Naive thymus-derived CD8-positive, alpha-beta T cell (primary cell): ENCODE data around the gene CYBRD1. TPM values are rescaled to one million over a fixed set of nuclear protein-coding genes. Genes with fewer than 3 reads are reported as not detected.

Experiments used
- ATAC-seq, 2 donors: fragments of 150-1000 bp; cut with Tn5 transposase in 1 of 2; sonication (Bioruptor Pico), chemical (Tn5 transposase) in 1 of 2; 1 replicate in 1 of 2; 2 replicates in 1 of 2; pipeline ENCODE4 v1.10.0; 2021; ENCODE audit warnings: mild to moderate bottlenecking in 2 of 2, moderate library complexity in 2 of 2
- POLR2A ChIA-PET: fragments of 350-600 bp; sonication (Branson Sonifier 250); formaldehyde crosslinking; loops from one replicate; lab custom pipeline; 2021; ENCODE audit warnings: antibody characterized with exemption; lab: Charles Lee
- DNase-seq, 10 donors: peaks; one replicate each; pipeline versions ENCODE4 v3.0.0 to v3.0.0-alpha.2; 2020 to 2022
- H3K27ac Mint-ChIP-seq, 10 donors: one replicate each; pipeline ENCODE4 v1.8.0; 2020 to 2022; ENCODE audit warnings: mild to moderate bottlenecking in 10 of 10, mixed read lengths in 10 of 10, moderate library complexity in 4 of 10, inconsistent platforms in 1 of 10
- H3K27me3 Mint-ChIP-seq, 5 donors: one replicate each; pipeline ENCODE4 v1.8.0; 2021 to 2022; ENCODE audit warnings: mixed read lengths in 5 of 5
- H3K36me3 Mint-ChIP-seq, 3 donors: one replicate each; pipeline ENCODE4 v1.8.0; 2020 to 2022; ENCODE audit warnings: mixed read lengths in 3 of 3, mild to moderate bottlenecking in 2 of 3, inconsistent platforms in 1 of 3
- H3K4me1 Mint-ChIP-seq, 4 donors: one replicate each; pipeline ENCODE4 v1.8.0; 2021 to 2022; ENCODE audit warnings: mixed read lengths in 4 of 4
- H3K4me3 Mint-ChIP-seq, 10 donors: one replicate each; pipeline ENCODE4 v1.8.0; 2020 to 2022; ENCODE audit warnings: mild to moderate bottlenecking in 10 of 10, mixed read lengths in 10 of 10, moderate library complexity in 6 of 10, inconsistent platforms in 1 of 10
- H3K9me3 Mint-ChIP-seq, 9 donors: one replicate each; pipeline ENCODE4 v1.8.0; 2020 to 2022; ENCODE audit warnings: mixed read lengths in 9 of 9, mild to moderate bottlenecking in 3 of 9, inconsistent platforms in 1 of 9, moderate library complexity in 1 of 9
- polyA plus RNA-seq, 3 donors: library from polyadenylated mRNA; unstranded; fragments of 300-500 nt; fragmentation: Illumina TruSeq; gene quantifications; one replicate each; pipeline ENCODE4 v1.2.3, GENCODE V29; 2021
- total RNA-seq, 8 experiments: library from RNA in 2 of 8; stranded (reverse) in 2 of 8; gene quantifications; one replicate each; pipeline ENCODE4 v1.2.3 and lab custom pipeline; 2021 to 2026

The CYBRD1 gene
- total and polyA plus RNA-seq, 5 experiments from 2014 or later: 0.09 to 0.47 (median 0.38) TPM; not detected in 2

DNA sequence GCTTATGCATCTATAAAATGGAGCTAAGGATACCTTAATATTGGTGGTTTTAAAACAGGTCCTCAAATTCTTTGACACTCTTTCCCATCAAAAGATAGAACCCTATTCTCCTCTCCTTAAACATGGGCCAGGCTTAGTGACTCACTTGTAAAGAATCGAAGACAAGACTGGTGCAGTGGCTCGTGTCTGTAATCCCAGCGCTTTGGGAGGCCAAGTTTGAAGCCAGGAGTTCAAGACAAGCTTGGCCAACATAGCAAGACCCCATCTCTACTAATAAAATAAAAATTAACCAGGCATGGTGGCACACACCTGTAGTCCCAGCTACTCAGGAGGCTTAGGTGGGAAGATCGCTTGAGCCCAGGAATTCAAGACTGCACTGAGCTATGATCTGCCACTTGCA lies 44.5 kb downstream of the CYBRD1 start:
- H3K36me3 Mint-ChIP-seq: no peaks in the 10 kb centered on the region
- H3K27me3 Mint-ChIP-seq: peaks cover 0 to 4% (median 2%) of the 10 kb centered on the region in 5 donors
- POLR2A ChIA-PET: no interaction called here
- H3K4me1 Mint-ChIP-seq: no peaks in the 10 kb centered on the region
- no peak overlapping the region for H3K27ac Mint-ChIP-seq
- H3K4me3 Mint-ChIP-seq: no peak overlapping the region
- no peak for ATAC-seq
- DNase-seq: no peak
- no peaks in the 10 kb centered on the region for H3K9me3 Mint-ChIP-seq

DNA sequence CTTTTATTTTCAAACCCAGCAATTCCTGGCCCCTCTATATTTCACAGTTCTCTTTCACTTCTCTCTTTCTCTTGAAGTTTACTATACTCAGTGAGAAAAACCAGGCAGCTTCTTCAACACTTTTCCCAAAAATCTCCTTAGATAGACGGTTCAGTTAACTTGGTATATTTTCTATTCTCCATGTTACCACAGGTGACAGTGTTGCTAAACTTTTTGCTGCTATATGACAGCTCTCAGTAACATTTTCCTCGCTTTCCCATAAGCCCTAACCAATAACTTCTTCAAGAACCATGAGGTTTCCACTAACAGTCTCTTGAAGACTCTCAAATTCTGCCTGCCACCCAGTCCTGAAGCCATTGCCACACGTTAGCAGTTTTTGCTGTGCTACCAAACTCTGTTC lies 45.8 kb downstream of the CYBRD1 start:
- no peak for DNase-seq
- no peak for ATAC-seq
- Mint-ChIP-seq H3K27me3 (peaks cover 0 to 4% (median 2%) of the 10 kb centered on the region in 5 donors), H3K27ac (no peak overlapping the region), H3K4me3 (no peak overlapping the region), H3K4me1 (no peaks in the 10 kb centered on the region), H3K9me3 (no peaks in the 10 kb centered on the region), H3K36me3 (no peaks in the 10 kb centered on the region)
- POLR2A ChIA-PET: no interaction called here

DNA sequence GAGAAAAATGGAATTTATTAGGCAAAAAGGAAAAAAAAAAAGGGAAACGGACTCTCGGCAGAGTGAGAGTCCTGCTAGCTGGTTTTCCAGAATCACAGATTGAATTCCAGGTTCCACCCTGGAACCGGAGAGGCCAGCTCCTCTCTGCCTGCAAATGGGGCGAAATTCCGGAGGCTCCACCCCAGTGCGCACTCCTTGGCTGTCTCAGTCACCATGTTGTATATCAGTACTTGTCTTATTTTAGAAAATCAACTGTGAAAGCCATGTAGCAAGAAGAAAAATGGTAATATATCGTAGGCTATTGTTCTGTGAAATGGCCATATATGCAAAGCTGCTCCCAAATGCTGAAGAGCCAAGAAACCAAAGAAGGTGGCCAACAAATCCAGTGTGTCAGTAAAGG lies 49.4 kb downstream of the CYBRD1 start:
- Mint-ChIP-seq H3K27me3 (peaks cover 0 to 4% (median 2%) of the 10 kb centered on the region in 5 donors), H3K9me3 (no peaks in the 10 kb centered on the region), H3K27ac (no peak overlapping the region), H3K4me3 (no peak overlapping the region), H3K4me1 (peaks cover 0 to 4% (median 3%) of the 10 kb centered on the region in 4 donors), H3K36me3 (no peaks in the 10 kb centered on the region)
- no peak for DNase-seq
- POLR2A ChIA-PET: interaction anchor here (0.7 kb wide), 1 partner anchor 214 kb away, joined by 3 read pairs; no protein-coding TSS in a partner anchor
- ATAC-seq: no peak

DNA sequence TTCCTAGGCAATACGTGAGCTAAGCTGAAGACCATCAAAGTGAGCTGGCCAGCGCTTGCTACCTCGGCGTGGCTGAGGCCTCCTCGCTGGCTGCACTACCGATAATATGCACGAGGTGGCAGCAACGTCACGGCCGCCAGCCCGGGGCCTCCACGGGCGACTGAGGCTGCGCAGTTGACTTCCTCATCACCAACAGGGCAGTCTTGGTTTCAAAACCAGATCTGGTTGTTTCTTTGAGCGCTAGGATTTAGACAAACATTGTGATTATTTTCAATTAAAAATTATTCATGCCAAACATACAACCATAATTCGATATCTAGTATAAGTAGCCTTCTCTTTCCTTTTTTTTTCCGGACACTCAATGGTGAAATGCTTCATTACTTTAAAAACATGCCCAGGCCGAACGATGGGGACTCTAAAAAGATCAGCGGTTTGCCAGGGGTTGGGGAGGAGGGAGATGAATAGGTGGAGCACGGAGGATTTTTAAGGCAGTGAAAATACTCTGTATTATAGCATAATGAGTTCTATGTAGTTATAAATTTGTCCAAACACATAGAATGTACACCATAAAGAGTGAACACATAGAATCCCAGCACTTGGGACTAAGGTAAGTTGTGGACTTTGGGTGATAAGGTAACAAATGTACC lies 52.0 kb downstream of the CYBRD1 start:
- H3K4me3 Mint-ChIP-seq: peak overlapping the region in 5 of 10 donors; percentile 21 to 60 (median 50)
- POLR2A ChIA-PET: no interaction called here
- H3K27ac Mint-ChIP-seq: peak overlapping the region in 3 of 10 donors; percentile 24 to 47 (median 28)

DNA sequence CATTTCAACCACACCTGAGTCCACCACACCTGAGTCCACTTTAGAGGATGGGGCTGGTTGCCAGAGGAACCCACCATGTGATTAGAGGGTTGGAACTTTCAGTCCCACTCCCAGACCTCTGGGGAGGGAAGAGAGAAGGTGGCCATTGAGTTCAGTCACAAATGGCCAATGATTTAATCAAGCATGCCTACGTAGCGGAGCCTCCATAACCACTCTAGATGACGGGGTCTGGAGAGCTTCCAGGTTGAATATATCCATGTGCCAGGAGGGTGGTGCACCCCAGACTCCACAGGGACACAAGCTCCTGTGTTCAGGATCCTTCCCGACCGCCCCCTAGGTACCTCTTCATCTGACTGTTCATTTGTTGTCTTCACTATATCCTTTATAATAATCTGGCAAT lies 53.3 kb downstream of the CYBRD1 start:
- POLR2A ChIA-PET: no interaction called here
- DNase-seq: no peak
- no peak for ATAC-seq
- peaks cover 0 to 4% (median 3%) of the 10 kb centered on the region in 4 donors for H3K4me1 Mint-ChIP-seq
- no peaks in the 10 kb centered on the region for H3K36me3 Mint-ChIP-seq
- no peaks in the 10 kb centered on the region for H3K9me3 Mint-ChIP-seq
- no peak overlapping the region for H3K27ac Mint-ChIP-seq
- H3K4me3 Mint-ChIP-seq: no peak overlapping the region
- no peaks in the 10 kb centered on the region for H3K27me3 Mint-ChIP-seq

More for the DNA sequence above, 52.0 kb downstream of the CYBRD1 start:
- H3K9me3 Mint-ChIP-seq: no peaks in the 10 kb centered on the region
- H3K36me3 Mint-ChIP-seq: no peaks in the 10 kb centered on the region
- H3K4me1 Mint-ChIP-seq: peaks cover 0 to 4% (median 3%) of the 10 kb centered on the region in 4 donors
- H3K27me3 Mint-ChIP-seq: peaks cover 0 to 4% (median 2%) of the 10 kb centered on the region in 5 donors
- DNase-seq: peak; percentile 53 to 83 (median 72)
- ATAC-seq: peak; percentile 97 to 99

DNA sequence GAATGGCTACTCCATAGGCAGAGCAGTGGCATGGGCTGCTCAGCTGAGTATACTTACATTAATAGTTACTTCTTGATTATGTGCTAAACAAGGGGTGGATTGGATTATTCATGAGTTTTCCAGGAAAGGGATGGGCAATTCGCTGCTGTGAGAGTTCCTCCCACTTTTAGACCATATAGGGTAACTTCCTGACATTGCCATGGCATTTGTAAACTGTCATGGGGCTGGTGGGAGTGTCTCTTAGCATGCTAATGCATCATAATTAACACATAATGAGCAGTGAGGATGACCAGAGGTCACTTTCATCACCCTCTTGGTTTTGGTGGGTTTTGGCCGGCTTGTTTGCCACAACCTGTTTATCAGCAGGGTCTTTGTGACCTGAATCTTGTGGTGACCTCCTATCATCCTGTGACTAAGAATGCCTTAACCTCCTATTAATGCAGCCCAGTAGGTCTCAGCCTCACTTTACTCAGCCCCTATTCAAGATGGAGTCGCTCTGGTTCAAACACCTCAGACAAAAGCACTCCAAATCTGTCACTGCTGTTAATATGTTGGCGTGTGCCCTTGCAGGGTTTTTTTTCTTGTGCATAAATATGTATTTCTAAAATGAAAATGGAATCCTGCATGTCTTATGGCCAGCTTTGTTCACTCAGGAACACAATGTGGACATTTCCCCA lies 56.0 kb downstream of the CYBRD1 start:
- DNase-seq (no peak), ATAC-seq (no peak)
- Mint-ChIP-seq H3K36me3 (no peaks in the 10 kb centered on the region), H3K4me3 (no peak overlapping the region), H3K27me3 (peaks cover 0 to 8% (median 2%) of the 10 kb centered on the region in 5 donors), H3K4me1 (peaks cover 0 to 4% (median 3%) of the 10 kb centered on the region in 4 donors), H3K9me3 (no peaks in the 10 kb centered on the region), H3K27ac (no peak overlapping the region)
- POLR2A ChIA-PET: no interaction called here

DNA sequence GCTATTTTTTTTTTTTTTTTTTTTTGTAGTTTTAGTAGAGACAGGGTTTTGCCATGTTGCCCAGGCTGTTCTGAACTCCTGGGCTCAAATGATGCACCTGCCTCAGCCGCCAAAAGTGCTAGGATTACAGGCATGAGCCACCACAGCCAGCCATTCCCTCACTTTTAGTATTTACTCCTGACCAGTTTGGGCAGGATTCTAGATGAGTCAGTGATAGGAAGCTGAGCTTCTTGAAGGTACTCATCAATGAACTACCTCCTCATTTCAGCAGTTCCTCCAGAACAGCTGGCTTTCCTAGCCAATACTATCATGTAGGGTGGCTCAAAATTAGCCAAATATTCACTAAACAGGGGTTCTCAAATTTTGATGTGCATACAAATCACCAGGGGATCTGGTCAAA lies 57.2 kb downstream of the CYBRD1 start:
- POLR2A ChIA-PET: interaction anchor here (0.7 kb wide), 1 partner anchor 127 kb away, joined by 3 read pairs; no protein-coding TSS in a partner anchor
- H3K27me3 Mint-ChIP-seq: peaks cover 0 to 8% (median 2%) of the 10 kb centered on the region in 5 donors
- H3K9me3 Mint-ChIP-seq: no peaks in the 10 kb centered on the region
- no peak for DNase-seq
- H3K27ac Mint-ChIP-seq: no peak overlapping the region
- peaks cover 0 to under 1% (median 0%) of the 10 kb centered on the region in 4 donors for H3K4me1 Mint-ChIP-seq
- ATAC-seq: no peak
- H3K36me3 Mint-ChIP-seq: no peaks in the 10 kb centered on the region
- no peak overlapping the region for H3K4me3 Mint-ChIP-seq

DNA sequence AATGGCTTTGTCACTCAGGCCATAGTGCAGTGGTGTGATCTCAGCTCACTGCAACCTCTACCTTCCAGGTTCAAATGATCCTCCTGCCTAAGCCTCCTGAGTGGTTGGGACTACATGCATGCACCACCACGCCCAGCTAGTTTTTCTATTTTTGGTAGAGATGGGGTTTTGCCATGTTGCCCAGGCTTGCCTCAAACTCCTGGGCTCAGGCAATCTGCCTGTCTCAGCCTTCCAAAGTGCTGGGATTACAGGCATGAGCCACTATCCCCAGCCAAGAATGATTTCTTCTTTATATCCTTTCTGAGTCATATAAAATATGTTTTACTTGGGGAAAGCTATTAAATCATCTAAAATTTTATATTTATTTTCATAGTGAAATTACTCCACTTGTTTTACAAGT lies 61.3 kb downstream of the CYBRD1 start:
- peaks cover 2 to 18% (median 15%) of the 10 kb centered on the region in 5 donors for H3K27me3 Mint-ChIP-seq
- ATAC-seq (no peak), DNase-seq (no peak)
- POLR2A ChIA-PET: no interaction called here
- no peaks in the 10 kb centered on the region for H3K4me1 Mint-ChIP-seq
- H3K4me3 Mint-ChIP-seq: no peak overlapping the region
- no peaks in the 10 kb centered on the region for H3K36me3 Mint-ChIP-seq
- H3K27ac Mint-ChIP-seq: no peak overlapping the region
- no peaks in the 10 kb centered on the region for H3K9me3 Mint-ChIP-seq

DNA sequence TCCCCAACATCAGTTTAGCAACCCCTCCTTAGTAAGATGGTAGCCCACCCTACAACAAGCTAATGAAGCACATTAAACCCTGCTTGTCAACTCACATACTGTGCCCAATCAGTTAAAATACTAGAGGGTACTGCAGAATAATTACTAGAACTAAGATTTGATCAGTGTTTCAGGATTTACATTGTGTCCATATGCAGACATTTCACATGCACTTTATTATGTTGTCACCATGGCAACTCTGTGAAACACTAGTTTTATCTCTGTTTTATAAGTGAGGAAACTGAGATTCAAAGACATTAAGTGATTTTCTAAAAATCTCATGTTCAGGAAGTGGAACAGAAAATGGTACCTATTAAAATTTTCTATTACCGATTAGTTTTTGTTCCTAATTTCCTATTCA lies 61.7 kb downstream of the CYBRD1 start:
- Mint-ChIP-seq H3K4me1 (no peaks in the 10 kb centered on the region), H3K27ac (no peak overlapping the region), H3K27me3 (peaks cover 2 to 18% (median 15%) of the 10 kb centered on the region in 5 donors), H3K4me3 (no peak overlapping the region), H3K9me3 (no peaks in the 10 kb centered on the region), H3K36me3 (no peaks in the 10 kb centered on the region)
- no peak for ATAC-seq
- no peak for DNase-seq
- POLR2A ChIA-PET: no interaction called here

DNA sequence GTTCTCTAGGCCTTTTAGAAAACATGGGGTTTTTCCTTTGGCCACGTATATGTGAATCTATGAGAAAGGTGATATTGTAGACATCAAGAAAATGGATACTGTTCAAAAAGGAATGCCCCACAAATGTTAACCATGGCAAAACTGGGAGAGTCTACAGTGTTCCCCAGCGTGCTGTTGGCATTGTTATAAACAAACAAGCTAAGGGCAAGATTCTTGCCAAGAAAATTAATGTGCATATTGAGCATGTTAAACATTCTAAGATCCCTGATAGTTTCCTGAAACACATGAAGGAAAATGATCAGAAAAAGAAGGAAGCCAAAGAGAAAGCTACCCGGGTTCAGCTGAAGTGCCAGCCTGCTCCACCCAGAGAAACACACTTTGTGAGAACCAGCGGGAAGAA lies 64.9 kb downstream of the CYBRD1 start:
- no peak for DNase-seq
- Mint-ChIP-seq H3K27me3 (peaks cover 9 to 18% (median 15%) of the 10 kb centered on the region in 5 donors), H3K9me3 (peaks cover 0 to 14% (median 4%) of the 10 kb centered on the region in 9 donors), H3K4me1 (no peaks in the 10 kb centered on the region), H3K36me3 (peaks cover 0 to 6% (median 4%) of the 10 kb centered on the region in 3 donors), H3K27ac (no peak overlapping the region), H3K4me3 (no peak overlapping the region)
- ATAC-seq: no peak
- POLR2A ChIA-PET: no interaction called here

DNA sequence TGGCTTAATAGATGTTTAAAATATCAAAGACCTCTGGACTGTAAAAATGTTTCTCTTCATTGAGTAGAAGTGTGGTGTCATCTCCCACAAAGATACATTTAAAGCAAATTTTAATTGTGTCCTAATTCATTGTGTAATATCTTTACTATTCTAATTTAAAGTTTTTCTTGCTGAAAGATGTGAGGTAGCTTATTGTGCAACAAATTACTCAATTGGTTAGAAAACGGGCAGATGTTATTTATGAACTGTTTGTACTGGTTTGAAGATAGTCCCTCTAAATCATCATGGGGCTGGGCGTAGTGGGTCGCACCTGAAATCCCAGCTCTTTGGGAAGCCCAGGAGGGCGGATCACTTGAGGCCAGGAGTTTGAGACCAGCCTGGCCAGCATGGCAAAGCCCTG lies 65.3 kb downstream of the CYBRD1 start:
- no peaks in the 10 kb centered on the region for H3K4me1 Mint-ChIP-seq
- H3K27me3 Mint-ChIP-seq: peaks cover 9 to 16% (median 14%) of the 10 kb centered on the region in 5 donors
- no peak overlapping the region for H3K4me3 Mint-ChIP-seq
- peaks cover 0 to 6% (median 4%) of the 10 kb centered on the region in 3 donors for H3K36me3 Mint-ChIP-seq
- ATAC-seq: no peak
- peaks cover 0 to 14% (median 4%) of the 10 kb centered on the region in 9 donors for H3K9me3 Mint-ChIP-seq
- POLR2A ChIA-PET: no interaction called here
- DNase-seq: no peak
- H3K27ac Mint-ChIP-seq: no peak overlapping the region

DNA sequence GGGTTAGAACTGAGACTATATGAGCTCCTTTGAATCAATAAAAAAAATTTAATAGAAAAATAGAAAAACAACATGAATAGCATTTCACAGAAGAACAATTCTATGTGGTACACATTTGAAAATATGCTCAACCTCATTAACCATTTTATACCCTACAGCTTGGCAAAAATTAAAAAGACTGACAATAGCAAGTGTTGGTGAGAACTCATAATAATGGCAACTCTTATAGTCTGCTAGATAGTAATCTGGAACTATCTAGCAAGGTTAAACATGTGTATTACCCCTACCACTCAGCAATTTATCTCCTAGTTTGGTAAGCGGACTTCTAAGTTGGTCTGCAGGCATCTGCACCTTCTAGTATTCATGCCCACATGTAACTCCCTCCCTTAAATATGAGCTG lies 67.8 kb downstream of the CYBRD1 start:
- POLR2A ChIA-PET: no interaction called here
- H3K4me3 Mint-ChIP-seq: no peak overlapping the region
- no peak overlapping the region for H3K27ac Mint-ChIP-seq
- H3K4me1 Mint-ChIP-seq: no peaks in the 10 kb centered on the region
- H3K27me3 Mint-ChIP-seq: peaks cover 10 to 16% (median 14%) of the 10 kb centered on the region in 5 donors
- DNase-seq (no peak), ATAC-seq (no peak)
- H3K9me3 Mint-ChIP-seq: peaks cover 0 to 14% (median 4%) of the 10 kb centered on the region in 9 donors
- peaks cover 0 to 6% (median 4%) of the 10 kb centered on the region in 3 donors for H3K36me3 Mint-ChIP-seq

DNA sequence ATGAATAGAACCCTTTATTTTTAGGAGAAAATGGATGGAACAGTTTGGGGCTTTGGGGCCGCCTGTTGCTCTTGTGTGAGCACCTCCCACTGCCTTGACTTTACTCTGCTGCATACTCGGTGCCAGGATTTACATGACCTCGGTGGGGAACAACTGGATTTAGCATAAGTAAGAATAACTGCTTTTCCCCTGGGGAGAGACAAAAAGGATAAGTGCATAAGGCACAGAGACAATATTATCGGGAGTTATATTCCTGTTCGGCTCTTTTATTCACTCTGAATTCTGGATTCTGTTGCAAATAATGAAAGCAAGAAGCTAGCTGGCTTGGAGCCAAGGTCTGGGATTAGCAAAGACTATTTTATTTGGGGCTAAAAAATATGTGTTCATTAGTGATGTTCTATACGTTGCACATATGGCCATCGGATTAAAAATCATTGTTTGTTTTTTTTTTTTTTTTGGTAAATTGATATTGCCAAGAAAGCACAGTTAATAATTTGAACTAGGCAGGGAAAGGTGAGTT lies 69.8 kb downstream of the CYBRD1 start:
- ATAC-seq: no peak
- POLR2A ChIA-PET: no interaction called here

More for the DNA sequence above, 69.8 kb downstream of the CYBRD1 start:
- Mint-ChIP-seq H3K4me1 (no peaks in the 10 kb centered on the region), H3K36me3 (peaks cover 0 to 6% (median 4%) of the 10 kb centered on the region in 3 donors), H3K27ac (no peak overlapping the region), H3K27me3 (peaks cover 0 to 14% (median 5%) of the 10 kb centered on the region in 5 donors), H3K4me3 (no peak overlapping the region), H3K9me3 (peaks cover 0 to 14% (median 4%) of the 10 kb centered on the region in 9 donors)
- no peak for DNase-seq
